H1 (cell line): ENCODE results near the gene DHCR24. TPM values are rescaled to one million over a fixed set of nuclear protein-coding genes. Genes with fewer than 3 reads are reported as not detected.
"Not testable (repeated sequence)": the region's sequence is repeated elsewhere in the genome, so short reads cannot be mapped to it uniquely, and the experiment has no call there.

ENCODE experiments used
- CTCF ChIA-PET: fragments of 300-600 bp; sonication (Branson Sonifier 250); formaldehyde crosslinking; loops from one replicate; lab custom pipeline; 2021; ENCODE audit not compliant: partially characterized antibody; lab: Charles Lee
- POLR2A ChIA-PET: fragments of 300-600 bp; sonication (Branson Sonifier 250); formaldehyde crosslinking; loops from one replicate; lab custom pipeline; 2021; ENCODE audit warnings: inconsistent platforms; ENCODE audit not compliant: partially characterized antibody; lab: Charles Lee
- DNase-seq, 2 experiments: peaks; one replicate each; pipeline versions ENCODE4 v3.0.0 to v3.0.0-alpha.2; 2010 to 2022; ENCODE audit warnings: low spot score in 2 of 2, low read depth in 1 of 2, mixed read lengths in 1 of 2
- FAIRE-seq: peaks from 2 replicates; lab custom pipeline; 2011; peaks lifted over from hg19 to GRCh38; lab: Jason Lieb, UNC
- H2AFZ ChIP-seq: 2 replicates; pipeline ENCODE4 v1.8.1; 2012; ENCODE audit warnings: low read length, inconsistent platforms
- H2AK5ac ChIP-seq: 2 replicates; pipeline ENCODE4 v1.6.1; 2013; ENCODE audit warnings: low read depth, low read length
- H2BK120ac ChIP-seq: replicated peaks from 2 replicates; pipeline ENCODE3; 2013; ENCODE audit warnings: low read depth, low read length, inconsistent platforms
- H2BK12ac ChIP-seq: 2 replicates; pipeline ENCODE4 v1.6.1; 2013; ENCODE audit warnings: low read depth, low read length
- H2BK15ac ChIP-seq: 2 replicates; pipeline ENCODE4 v1.6.1; 2013; ENCODE audit warnings: low read length
- H2BK20ac ChIP-seq: 2 replicates; pipeline ENCODE4 v1.6.1; 2013; ENCODE audit warnings: low read length
- H2BK5ac ChIP-seq: 2 replicates; pipeline ENCODE4 v1.6.1; 2013; ENCODE audit warnings: low read depth, low read length
- H3K14ac ChIP-seq: 2 replicates; pipeline ENCODE4 v1.6.1; 2013; ENCODE audit warnings: inconsistent platforms; ENCODE audit not compliant: insufficient read length
- H3K18ac ChIP-seq: 2 replicates; pipeline ENCODE4 v1.6.1; 2013; ENCODE audit warnings: low read length; ENCODE audit errors: extremely low read depth
- H3K23ac ChIP-seq: 2 replicates; pipeline ENCODE4 v1.6.1; 2013; ENCODE audit warnings: inconsistent platforms; ENCODE audit not compliant: insufficient read length
- H3K23me2 ChIP-seq: 2 replicates; pipeline ENCODE4 v1.6.1; 2013; ENCODE audit warnings: low read depth, low read length
- H3K27ac ChIP-seq: 2 replicates; pipeline ENCODE4 v1.6.1; 2011; ENCODE audit warnings: low read depth, low read length, inconsistent platforms
- H3K27me3 ChIP-seq, 4 experiments: replicated peaks in 1 of 4; 1 replicate in 1 of 4; 2 replicates in 3 of 4; pipeline versions ENCODE4 v1.6.1 to v1.8.1; 2011 to 2013; ENCODE audit warnings: low read length in 3 of 4, mild to moderate bottlenecking in 3 of 4, inconsistent platforms in 2 of 4, mixed read lengths in 2 of 4, moderate library complexity in 1 of 4; ENCODE audit not compliant: control insufficient read depth in 3 of 4, insufficient read depth in 3 of 4; ENCODE audit errors: extremely low read depth in 1 of 4
- H3K36me3 ChIP-seq, 4 experiments: 2 replicates each; pipeline versions ENCODE4 v1.6.1 to v1.8.1; 2011 to 2013; ENCODE audit warnings: mild to moderate bottlenecking in 4 of 4, low read length in 3 of 4, moderate library complexity in 2 of 4, control low read depth in 1 of 4, inconsistent platforms in 1 of 4; ENCODE audit not compliant: insufficient read depth in 4 of 4, control insufficient read depth in 2 of 4
- H3K4ac ChIP-seq: replicated peaks from 2 replicates; pipeline ENCODE3; 2013; ENCODE audit warnings: low read length, low read depth, mixed read lengths, inconsistent platforms; ENCODE audit not compliant: insufficient read length
- H3K4me1 ChIP-seq, 4 experiments: replicated peaks in 1 of 4; 1 replicate in 1 of 4; 2 replicates in 3 of 4; pipeline versions ENCODE4 v1.6.1 to v1.8.1; 2011 to 2013; ENCODE audit warnings: low read length in 3 of 4, inconsistent platforms in 2 of 4, mixed read lengths in 1 of 4; ENCODE audit not compliant: insufficient read depth in 4 of 4, control insufficient read depth in 3 of 4
- H3K4me2 ChIP-seq, 2 experiments: 2 replicates each; pipeline versions ENCODE4 v1.6.1 to v1.8.1; 2011 to 2013; ENCODE audit warnings: low read depth in 2 of 2, low read length in 2 of 2, control low read depth in 1 of 2, inconsistent platforms in 1 of 2, mild to moderate bottlenecking in 1 of 2; ENCODE audit not compliant: insufficient read depth in 1 of 2
- H3K4me3 ChIP-seq, 4 experiments: fragments of 200-600, 300-600 bp in 1 of 4; sonication (generic), shearing (Covaris generic), sonication (Bioruptor Twin) in 1 of 4; 2 replicates each; pipeline versions ENCODE4 v1.5.1 to v1.8.1; 2011 to 2016; ENCODE audit warnings: low read length in 4 of 4, low read depth in 3 of 4, control low read depth in 2 of 4, inconsistent platforms in 2 of 4, mild to moderate bottlenecking in 2 of 4, mixed read lengths in 1 of 4, moderate library complexity in 1 of 4; ENCODE audit not compliant: insufficient read depth in 2 of 4; ENCODE audit errors: extremely low read depth in 1 of 4
- H3K56ac ChIP-seq: replicated peaks from 2 replicates; pipeline ENCODE3; 2013; ENCODE audit warnings: low read depth, mild to moderate bottlenecking, mixed read lengths, low read length, inconsistent platforms; ENCODE audit not compliant: insufficient read length
- H3K79me1 ChIP-seq: 2 replicates; pipeline ENCODE4 v1.6.1; 2013; ENCODE audit warnings: low read depth, low read length, control low read depth
- H3K79me2 ChIP-seq, 2 experiments: 2 replicates each; pipeline versions ENCODE4 v1.6.1 to v1.8.1; 2012 to 2013; ENCODE audit warnings: low read length in 2 of 2, mild to moderate bottlenecking in 2 of 2, inconsistent platforms in 1 of 2; ENCODE audit not compliant: insufficient read depth in 2 of 2, control insufficient read depth in 1 of 2
- H3K9ac ChIP-seq, 4 experiments: replicated peaks in 1 of 4; 1 replicate in 1 of 4; 2 replicates in 3 of 4; pipeline versions ENCODE4 v1.6.1 to v1.8.1; 2011 to 2013; ENCODE audit warnings: low read depth in 3 of 4, low read length in 3 of 4, control low read depth in 2 of 4, mild to moderate bottlenecking in 2 of 4, moderate library complexity in 2 of 4, inconsistent platforms in 1 of 4; ENCODE audit errors: extremely low read depth in 1 of 4
- H3K9me3 ChIP-seq, 2 experiments: 2 replicates each; pipeline versions ENCODE4 v1.6.1 to v1.8.1; 2012 to 2013; ENCODE audit warnings: mild to moderate bottlenecking in 2 of 2, moderate library complexity in 2 of 2, control low read depth in 1 of 2, inconsistent platforms in 1 of 2, low read depth in 1 of 2, low read length in 1 of 2, mixed read lengths in 1 of 2; ENCODE audit not compliant: insufficient read depth in 2 of 2
- H4K20me1 ChIP-seq, 2 experiments: replicated peaks in 1 of 2; 2 replicates each; pipeline versions ENCODE3 to v1.8.1; 2011 to 2013; ENCODE audit warnings: inconsistent platforms in 2 of 2, low read length in 2 of 2, mild to moderate bottlenecking in 1 of 2; ENCODE audit not compliant: insufficient read depth in 2 of 2, control insufficient read depth in 1 of 2
- H4K5ac ChIP-seq: 2 replicates; pipeline ENCODE4 v1.6.1; 2013; ENCODE audit warnings: low read length, low read depth, mixed read lengths, inconsistent platforms; ENCODE audit not compliant: insufficient read length
- H4K8ac ChIP-seq: 2 replicates; pipeline ENCODE4 v1.8.0; 2013; ENCODE audit warnings: mild to moderate bottlenecking, moderate library complexity, low read length, inconsistent platforms; ENCODE audit not compliant: insufficient read depth; ENCODE audit errors: extremely low read depth
- H4K91ac ChIP-seq: replicated peaks from 2 replicates; pipeline ENCODE3; 2013; ENCODE audit warnings: low read length, mixed read lengths, inconsistent platforms; ENCODE audit not compliant: insufficient read length
- BACH1 ChIP-seq: IDR thresholded peaks from 2 replicates; pipeline ENCODE4 v1.6.1; 2012; ENCODE audit warnings: low read length, improper control_type of control experiment
- CBX5 ChIP-seq: fragments of 300-800, 300-1000 bp; sonication (generic); IDR thresholded peaks from 2 replicates; pipeline ENCODE4 v1.7.1; 2016; ENCODE audit warnings: antibody characterized with exemption, low read length, low read depth
- JUN ChIP-seq: IDR thresholded peaks from 2 replicates; pipeline ENCODE4 v1.6.1; 2011; ENCODE audit warnings: low read depth, mild to moderate bottlenecking, improper control_type of control experiment, low read length
- KDM5A ChIP-seq: fragments of 200-600 bp; IDR thresholded peaks from 2 replicates; pipeline ENCODE4 v1.7.1; 2012; ENCODE audit warnings: mild to moderate bottlenecking, low read length, inconsistent platforms, mixed read lengths
- NANOG ChIP-seq: IDR thresholded peaks from 2 replicates; pipeline ENCODE4 v1.6.1; 2011; ENCODE audit warnings: low read length, low read depth, mild to moderate bottlenecking, inconsistent platforms; ENCODE audit not compliant: insufficient read depth, poor library complexity, severe bottlenecking
- SRF ChIP-seq: IDR thresholded peaks from 2 replicates; pipeline ENCODE4 v1.6.1; 2011; ENCODE audit warnings: mild to moderate bottlenecking, low read depth, low read length, moderate library complexity
- WGBS, 2 experiments: shearing (Covaris generic) in 1 of 2; methylation state at CpG; one replicate each; pipeline versions ENCODE4 v1.1.6 to v1.1.7; 2013 to 2015; ENCODE audit warnings: low lambda C conversion rate in 2 of 2, mixed read lengths in 2 of 2, inconsistent platforms in 1 of 2, low coverage in 1 of 2, missing lambda C conversion rate in 1 of 2; ENCODE audit not compliant: insufficient replicate concordance in 2 of 2, insufficient coverage in 1 of 2, insufficient read length in 1 of 2; ENCODE audit errors: extremely low coverage in 1 of 2, missing lambda C conversion rate in 1 of 2; 5-methylcytosine and 5-hydroxymethylcytosine counted together
- polyA plus RNA-seq, 7 experiments: library from polyadenylated mRNA; depleted of rRNA in 3 of 7; stranded (reverse) in 5 of 7; unstranded in 2 of 7; fragments of >200 nt in 5 of 7; fragments of 200-250 nt in 2 of 7; gene quantifications; 1 replicate in 5 of 7; 2 replicates in 1 of 7; 4 replicates in 1 of 7; pipeline versions ENCODE4 v1.2.1 to v1.2.3, GENCODE V29; 2011 to 2013; ENCODE audit warnings: missing spikeins in 2 of 7, mixed read lengths in 2 of 7
- total RNA-seq: library from RNA; stranded (reverse); fragmentation: NEBNext Ultra II Directional; extraction: Animal tissue kit (Norgen Biotek cat#: 25700); gene quantifications from 2 replicates; pipeline ENCODE4 v1.2.1, GENCODE V29; 2021

Gene DHCR24
- total and polyA plus RNA-seq, 2 of the 8 experiments (the other 6 are each of a cell fraction or from before 2014, with no cell fraction given), result 370 to 419 TPM

GRCh38 chr1:54934869-54935268 lies 47.9 kb upstream of the DHCR24 start (continued):
- TF ChIP-seq NANOG (no peak), SRF (no peak), JUN (no peak), KDM5A (no peak), BACH1 (no peak), CBX5 (no peak)

DNA sequence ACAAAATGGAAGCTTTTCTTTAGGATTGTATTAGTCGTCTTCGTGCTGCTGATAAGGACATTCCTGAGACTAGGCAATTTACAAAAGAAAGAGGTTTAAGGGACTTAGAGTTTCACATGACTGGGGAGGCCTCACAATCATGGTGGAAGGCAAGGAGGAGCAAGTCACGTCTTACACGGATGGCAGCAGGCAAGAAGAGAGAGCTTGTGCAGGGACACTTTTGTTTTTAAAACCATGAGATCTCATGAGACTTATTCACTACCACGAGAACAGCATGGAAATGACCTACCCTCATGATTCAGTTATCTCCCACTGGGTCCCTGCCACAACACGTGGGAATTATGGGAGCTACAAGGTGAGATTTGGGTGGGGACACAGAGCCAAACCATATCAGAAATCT lies 47.1 kb upstream of the DHCR24 start:
- not testable (repeated sequence) for H4K91ac ChIP-seq, H3K36me3 ChIP-seq, FAIRE-seq, H3K4ac ChIP-seq, H3K4me3 ChIP-seq, H2BK120ac ChIP-seq, H4K5ac ChIP-seq, H3K9me3 ChIP-seq, H3K23ac ChIP-seq, H3K56ac ChIP-seq, H2BK20ac ChIP-seq, H2AFZ ChIP-seq, H3K4me1 ChIP-seq, H2BK15ac ChIP-seq, H3K9ac ChIP-seq, H4K20me1 ChIP-seq, H3K23me2 ChIP-seq, H4K8ac ChIP-seq, H3K14ac ChIP-seq, H3K79me1 ChIP-seq, H2BK12ac ChIP-seq, H2AK5ac ChIP-seq, H2BK5ac ChIP-seq, H3K79me2 ChIP-seq, H3K18ac ChIP-seq, H3K4me2 ChIP-seq, H3K27me3 ChIP-seq, DNase-seq, H3K27ac ChIP-seq
- 89% methylated on average over 6 of the region's 6 CpGs; no CpG with 5 or more reads in 1 of the 2 experiments for WGBS, 2 experiments
- ChIA-PET CTCF (interaction anchor here (0.7 to 1.8 kb wide), 8 partner anchors 11 to 94 kb away, joined by 3 to 6 read pairs (median 3); partner anchors contain the start of gene BSND), POLR2A (interaction anchor here (0.8 kb wide), 1 partner anchor 12 kb away, joined by 3 read pairs; no protein-coding TSS in a partner anchor)
